H9 (cell line): ENCODE data around the gene LYSMD2. TPM values are rescaled to one million over a fixed set of nuclear protein-coding genes. Genes with fewer than 3 reads are reported as not detected.

Experiments
- DNase-seq: peaks from one replicate; pipeline ENCODE4 v3.0.0-alpha.2; 2017
- H2AFZ ChIP-seq: one replicate; pipeline ENCODE4 v1.6.1; 2013; ENCODE audit warnings: mild to moderate bottlenecking, low read length, control low read depth, moderate library complexity
- H2AK5ac ChIP-seq: 2 replicates; pipeline ENCODE4 v1.6.1; 2013; ENCODE audit warnings: low read length, control low read depth, mixed read lengths; ENCODE audit not compliant: insufficient read length
- H2BK120ac ChIP-seq: one replicate; pipeline ENCODE4 v1.6.1; 2013; ENCODE audit warnings: low read depth, mild to moderate bottlenecking, low read length, control low read depth, inconsistent platforms; ENCODE audit not compliant: poor library complexity, severe bottlenecking
- H2BK12ac ChIP-seq: 2 replicates; pipeline ENCODE4 v1.6.1; 2013; ENCODE audit warnings: low read length, control low read depth, mixed read lengths, low read depth; ENCODE audit not compliant: insufficient read length
- H2BK15ac ChIP-seq: 2 replicates; pipeline ENCODE4 v1.6.1; 2013; ENCODE audit warnings: low read depth, low read length, control low read depth
- H2BK20ac ChIP-seq: one replicate; pipeline ENCODE4 v1.6.1; 2013; ENCODE audit warnings: low read depth, mild to moderate bottlenecking, low read length, control low read depth, inconsistent platforms; ENCODE audit not compliant: poor library complexity, severe bottlenecking
- H2BK5ac ChIP-seq: 2 replicates; pipeline ENCODE4 v1.6.1; 2013; ENCODE audit warnings: low read length, control low read depth, mixed read lengths; ENCODE audit not compliant: insufficient read length
- H3K14ac ChIP-seq: 2 replicates; pipeline ENCODE4 v1.6.1; 2013; ENCODE audit warnings: low read length, control low read depth; ENCODE audit not compliant: insufficient read depth
- H3K18ac ChIP-seq: 2 replicates; pipeline ENCODE4 v1.6.1; 2013; ENCODE audit warnings: low read depth, mild to moderate bottlenecking, mixed read lengths, low read length, control low read depth; ENCODE audit not compliant: insufficient read length
- H3K23ac ChIP-seq: 2 replicates; pipeline ENCODE4 v1.6.1; 2013; ENCODE audit warnings: low read length, control low read depth, mixed read lengths, low read depth; ENCODE audit not compliant: insufficient read length
- H3K23me2 ChIP-seq: 2 replicates; pipeline ENCODE4 v1.6.1; 2013; ENCODE audit warnings: low read depth, mild to moderate bottlenecking, mixed read lengths, low read length, control low read depth; ENCODE audit not compliant: insufficient read length, poor library complexity, severe bottlenecking
- H3K27ac ChIP-seq: 2 replicates; pipeline ENCODE4 v1.5.1; 2013; ENCODE audit warnings: low read length, control low read depth, mixed read lengths, low read depth; ENCODE audit not compliant: insufficient read length
- H3K27me3 ChIP-seq: 2 replicates; pipeline ENCODE4 v1.6.1; 2013; ENCODE audit warnings: low read length, control low read depth, inconsistent platforms; ENCODE audit not compliant: insufficient read depth
- H3K4ac ChIP-seq: 2 replicates; pipeline ENCODE4 v1.6.1; 2013; ENCODE audit warnings: low read depth, mild to moderate bottlenecking, control low read depth, inconsistent platforms, low read length, moderate library complexity
- H3K4me1 ChIP-seq: 2 replicates; pipeline ENCODE4 v1.6.1; 2013; ENCODE audit warnings: low read length, control low read depth, inconsistent platforms; ENCODE audit not compliant: insufficient read depth
- H3K4me2 ChIP-seq: 2 replicates; pipeline ENCODE4 v1.6.1; 2013; ENCODE audit warnings: low read length, control low read depth, mixed read lengths; ENCODE audit not compliant: insufficient read length, insufficient read depth
- H3K56ac ChIP-seq: 2 replicates; pipeline ENCODE4 v1.6.1; 2013; ENCODE audit warnings: low read depth, mild to moderate bottlenecking, mixed read lengths, low read length, control low read depth; ENCODE audit not compliant: insufficient read length
- H3K79me1 ChIP-seq: 2 replicates; pipeline ENCODE4 v1.6.1; 2013; ENCODE audit warnings: low read depth, mild to moderate bottlenecking, moderate library complexity, low read length, control low read depth, inconsistent platforms; ENCODE audit not compliant: insufficient read depth, poor library complexity, severe bottlenecking
- H3K79me2 ChIP-seq: 2 replicates; pipeline ENCODE4 v1.6.1; 2013; ENCODE audit warnings: low read length, control low read depth, inconsistent platforms; ENCODE audit not compliant: insufficient read depth
- H3K9ac ChIP-seq: 2 replicates; pipeline ENCODE4 v1.6.1; 2013; ENCODE audit warnings: low read length, control low read depth, mixed read lengths; ENCODE audit not compliant: insufficient read length; ENCODE audit errors: extremely low read depth
- H3K9me3 ChIP-seq: one replicate; pipeline ENCODE4 v1.6.1; 2013; ENCODE audit warnings: low read depth, low read length, inconsistent platforms; ENCODE audit not compliant: control insufficient read depth
- H3T11ph ChIP-seq: one replicate; pipeline ENCODE4 v1.6.1; 2013; ENCODE audit warnings: mild to moderate bottlenecking, low read length, control low read depth, inconsistent platforms
- H4K20me1 ChIP-seq: one replicate; pipeline ENCODE4 v1.6.1; 2013; ENCODE audit not compliant: control insufficient read depth, insufficient read length, insufficient read depth
- H4K5ac ChIP-seq: 2 replicates; pipeline ENCODE4 v1.6.1; 2013; ENCODE audit warnings: low read depth, mild to moderate bottlenecking, mixed read lengths, low read length, control low read depth; ENCODE audit not compliant: insufficient read length
- H4K8ac ChIP-seq: replicated peaks from 2 replicates; pipeline ENCODE4 v1.6.1; 2013; ENCODE audit warnings: low read length, control low read depth, mixed read lengths, low read depth; ENCODE audit not compliant: insufficient read length
- H4K91ac ChIP-seq: 2 replicates; pipeline ENCODE4 v1.6.1; 2013; ENCODE audit warnings: low read depth, mild to moderate bottlenecking, moderate library complexity, mixed read lengths, low read length, control low read depth; ENCODE audit not compliant: insufficient read length
- H3K27ac Mint-ChIP-seq, 3 experiments: 2 replicates in 2 of 3; 3 replicates in 1 of 3; pipeline ENCODE4 v1.8.0; 2020 to 2021; ENCODE audit warnings: mixed read lengths in 3 of 3, mild to moderate bottlenecking in 1 of 3, moderate library complexity in 1 of 3
- H3K27me3 Mint-ChIP-seq: 2 replicates; pipeline ENCODE4 v1.8.0; 2021; ENCODE audit warnings: low read depth, mild to moderate bottlenecking, moderate library complexity, mixed read lengths
- H3K36me3 Mint-ChIP-seq, 3 experiments: 2 replicates in 2 of 3; 3 replicates in 1 of 3; pipeline ENCODE4 v1.8.0; 2020 to 2021; ENCODE audit warnings: low read depth in 3 of 3, mixed read lengths in 3 of 3; ENCODE audit not compliant: insufficient read depth in 1 of 3
- H3K4me1 Mint-ChIP-seq, 2 experiments: 2 replicates each; pipeline ENCODE4 v1.8.0; 2020; ENCODE audit warnings: mixed read lengths in 2 of 2
- H3K4me3 Mint-ChIP-seq, 2 experiments: 2 replicates in 1 of 2; 3 replicates in 1 of 2; pipeline ENCODE4 v1.8.0; 2020 to 2021; ENCODE audit warnings: mild to moderate bottlenecking in 2 of 2, mixed read lengths in 2 of 2, moderate library complexity in 1 of 2
- H3K9me3 Mint-ChIP-seq, 2 experiments: 2 replicates in 1 of 2; 3 replicates in 1 of 2; pipeline ENCODE4 v1.8.0; 2020; ENCODE audit warnings: mild to moderate bottlenecking in 2 of 2, mixed read lengths in 2 of 2, moderate library complexity in 1 of 2
- WGBS: extraction: QIAGEN DNeasy Blood & Tissue Kit; methylation state at CpG from one replicate; pipeline ENCODE4 v1.1.7; 2013; ENCODE audit warnings: missing lambda C conversion rate, low lambda C conversion rate, mixed read lengths; ENCODE audit not compliant: insufficient read length; ENCODE audit errors: extremely low coverage; 5-methylcytosine and 5-hydroxymethylcytosine counted together
- total RNA-seq: library from RNA; stranded (reverse); gene quantifications from 2 replicates; pipeline ENCODE4 v1.2.1, GENCODE V29; 2021
- TF ChIP-seq, protein P1 (sequence below): fragments of 200-600 bp; sonication (generic); conservative IDR thresholded peaks from 3 replicates; pipeline ENCODE4 v1.8.0; 2021; ENCODE audit warnings: antibody characterized with exemption, mild to moderate bottlenecking

The LYSMD2 gene
- total RNA-seq, 1 experiment from 2014 or later = 3.9 TPM

DNA sequence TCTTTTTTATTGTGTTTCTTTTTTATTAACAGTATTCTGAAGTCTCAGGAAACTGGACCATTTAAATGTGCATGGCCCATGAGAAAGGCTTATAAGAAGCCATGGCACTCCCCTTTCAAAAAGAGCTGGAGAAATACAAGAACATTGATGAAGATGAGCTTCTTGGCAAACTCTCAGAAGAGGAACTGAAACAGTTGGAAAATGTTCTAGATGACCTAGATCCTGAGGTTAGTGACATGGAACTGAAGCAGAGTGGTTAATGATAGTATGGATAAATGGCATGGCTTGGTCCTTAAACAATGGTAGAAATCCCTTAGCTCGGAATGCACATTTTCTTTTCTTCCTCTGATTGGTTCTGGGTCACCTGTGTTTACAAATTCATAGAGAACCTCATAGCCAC, 28.9 kb upstream of the LYSMD2 start:
- H2AK5ac ChIP-seq = no peak overlapping the region
- no peak overlapping the region for H3K18ac ChIP-seq
- no peaks in the 10 kb centered on the region for H3K79me1 ChIP-seq
- H3K27ac ChIP-seq = no peak overlapping the region
- H3K4me1 ChIP-seq = no peaks in the 10 kb centered on the region
- Mint-ChIP-seq H3K4me3 (no peak overlapping the region), H3K36me3 (no peaks in the 10 kb centered on the region; a peak in 4 of 7 replicates), H3K9me3 (no peaks in the 10 kb centered on the region), H3K4me1 (peaks cover 5 to 25% of the 10 kb centered on the region in 2 experiments), H3K27me3 (no peaks in the 10 kb centered on the region), H3K27ac (no peak overlapping the region)
- no peaks in the 10 kb centered on the region for H4K20me1 ChIP-seq
- WGBS = no CpG with 5 or more reads among the region's 1 CpG
- H3K23me2 ChIP-seq = no peaks in the 10 kb centered on the region
- H3K23ac ChIP-seq = no peak overlapping the region
- H2BK20ac ChIP-seq = no peak overlapping the region
- H3K9ac ChIP-seq = no peak overlapping the region
- H4K5ac ChIP-seq = no peak overlapping the region
- H3K9me3 ChIP-seq = no peaks in the 10 kb centered on the region
- H2BK5ac ChIP-seq = no peak overlapping the region
- H3K4ac ChIP-seq = no peak overlapping the region
- TF ChIP-seq, protein P1, sequence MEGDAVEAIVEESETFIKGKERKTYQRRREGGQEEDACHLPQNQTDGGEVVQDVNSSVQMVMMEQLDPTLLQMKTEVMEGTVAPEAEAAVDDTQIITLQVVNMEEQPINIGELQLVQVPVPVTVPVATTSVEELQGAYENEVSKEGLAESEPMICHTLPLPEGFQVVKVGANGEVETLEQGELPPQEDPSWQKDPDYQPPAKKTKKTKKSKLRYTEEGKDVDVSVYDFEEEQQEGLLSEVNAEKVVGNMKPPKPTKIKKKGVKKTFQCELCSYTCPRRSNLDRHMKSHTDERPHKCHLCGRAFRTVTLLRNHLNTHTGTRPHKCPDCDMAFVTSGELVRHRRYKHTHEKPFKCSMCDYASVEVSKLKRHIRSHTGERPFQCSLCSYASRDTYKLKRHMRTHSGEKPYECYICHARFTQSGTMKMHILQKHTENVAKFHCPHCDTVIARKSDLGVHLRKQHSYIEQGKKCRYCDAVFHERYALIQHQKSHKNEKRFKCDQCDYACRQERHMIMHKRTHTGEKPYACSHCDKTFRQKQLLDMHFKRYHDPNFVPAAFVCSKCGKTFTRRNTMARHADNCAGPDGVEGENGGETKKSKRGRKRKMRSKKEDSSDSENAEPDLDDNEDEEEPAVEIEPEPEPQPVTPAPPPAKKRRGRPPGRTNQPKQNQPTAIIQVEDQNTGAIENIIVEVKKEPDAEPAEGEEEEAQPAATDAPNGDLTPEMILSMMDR = no peak
- DNase-seq = no peak
- H3K56ac ChIP-seq = no peak overlapping the region
- H2BK120ac ChIP-seq = no peak overlapping the region
- H4K91ac ChIP-seq = no peak overlapping the region
- H3K27me3 ChIP-seq = no peaks in the 10 kb centered on the region
- no peak overlapping the region for H3K14ac ChIP-seq
- H3K4me2 ChIP-seq = no peak overlapping the region
- no peak overlapping the region for H2AFZ ChIP-seq
- no peaks in the 10 kb centered on the region for H3K79me2 ChIP-seq
- H3T11ph ChIP-seq = no peak overlapping the region
- H4K8ac ChIP-seq = no peak overlapping the region
- H2BK15ac ChIP-seq = no peak overlapping the region
- H2BK12ac ChIP-seq = no peak overlapping the region
